ENCODE results near the gene CAPN2. TPM values are rescaled to one million over a fixed set of nuclear protein-coding genes. Genes with fewer than 3 reads are reported as not detected.

Gene CAPN2
- 253 TPM for total RNA-seq
- long read RNA-seq, transcript CAPN2-209 (10 exons, 2,991 nt): major isoform, 6 of 58 reads
- long read RNA-seq, partial matches to known transcripts: 18 of 58 reads
- long read RNA-seq, other reads (novel, unspliced or antisense): 33 of 58 reads

GRCh38 chr1:223712194-223712849, at the start of gene CAPN2:
CAPN2 (plus strand) TSS chr1:223712539; CDS start chr1:223712641, 102 bp downstream.
- Histone ChIP-seq H3K4me3 (peak within 1 kb of the TSS; percentile 88), H3K4me1 (peaks cover 71% of the 10 kb centered on the region), H3K9me3 (no peaks in the 10 kb centered on the region), H3K27me3 (ENCODE audit: low read depth) (no peaks in the 10 kb centered on the region), H3K27ac (peak within 1 kb of the TSS; percentile 100), H3K36me3 (peaks cover 4% of the 10 kb centered on the region)
- TF ChIP-seq CTCF (IDR thresholded peaks at IDR 0.05): peak; percentile 74
- peak; percentile 94 for ATAC-seq
- intact Hi-C loops (cut with DNase I): loop anchor here (5.0 kb wide), 1 partner anchor 35 kb away; no protein-coding TSS in a partner anchor
- DNase-seq: peak; percentile 90

- Histone ChIP-seq H3K4me3 (no peak overlapping the region), H3K27ac (peak overlapping the region; percentile 74)
- intact Hi-C loops (cut with DNase I): no loop called here
Observed at GRCh38 chr1:223662943-223663342, 49.4 kb upstream of the CAPN2 start.

GRCh38 chr1:223664106-223664505, 48.2 kb upstream of the CAPN2 start:
- DNase-seq (no peak), ATAC-seq (peak; percentile 23 to 32)
- no peaks in the 10 kb centered on the region for H3K9me3 ChIP-seq
- H3K4me1 ChIP-seq: peaks cover 4% of the 10 kb centered on the region
- peak overlapping the region; percentile 76 for H3K27ac ChIP-seq
- H3K36me3 ChIP-seq: no peaks in the 10 kb centered on the region
- no peak for TF ChIP-seq CTCF (IDR thresholded peaks at IDR 0.05)
- no peaks in the 10 kb centered on the region for H3K27me3 ChIP-seq (ENCODE audit: low read depth)
- peak overlapping the region; percentile 34 for H3K4me3 ChIP-seq
- intact Hi-C loops (cut with DNase I): no loop called here

More at GRCh38 chr1:223662943-223663342, 49.4 kb upstream of the CAPN2 start:
- Histone ChIP-seq H3K27me3 (ENCODE audit: low read depth) (no peaks in the 10 kb centered on the region), H3K9me3 (no peaks in the 10 kb centered on the region), H3K36me3 (no peaks in the 10 kb centered on the region), H3K4me1 (peaks cover 4% of the 10 kb centered on the region)
- TF ChIP-seq CTCF (IDR thresholded peaks at IDR 0.05): no peak
- peak; percentile 79 to 80 for ATAC-seq
- DNase-seq: no peak

GRCh38 chr1:223665592-223666312, 46.6 kb upstream of the CAPN2 start, which contains the start of gene CAPN8:
CAPN8 (minus strand) TSS chr1:223665701; CDS start chr1:223665646, 55 bp downstream.
- no peaks in the 10 kb centered on the region for H3K9me3 ChIP-seq
- H3K4me1 ChIP-seq: peaks cover 4% of the 10 kb centered on the region
- no peaks in the 10 kb centered on the region for H3K36me3 ChIP-seq
- intact Hi-C loops (cut with DNase I): no loop called here
- no peak for TF ChIP-seq CTCF (IDR thresholded peaks at IDR 0.05)
- no peak for DNase-seq
- H3K27me3 ChIP-seq (ENCODE audit: low read depth): no peaks in the 10 kb centered on the region
- peak; percentile 86 to 88 for ATAC-seq
- H3K27ac ChIP-seq: peak within 1 kb of the TSS; percentile 76
- H3K4me3 ChIP-seq: peak within 1 kb of the TSS; percentile 34

- H3K9me3 ChIP-seq: no peaks in the 10 kb centered on the region
- H3K27ac ChIP-seq: no peak overlapping the region
- no peak overlapping the region for H3K4me3 ChIP-seq
- no peaks in the 10 kb centered on the region for H3K27me3 ChIP-seq (ENCODE audit: low read depth)
- no peak for TF ChIP-seq CTCF (IDR thresholded peaks at IDR 0.05)
- H3K36me3 ChIP-seq: no peaks in the 10 kb centered on the region
- intact Hi-C loops (cut with DNase I): no loop called here
- ATAC-seq: peak in 1 of 2 donors; percentile 50
- H3K4me1 ChIP-seq: peaks cover 4% of the 10 kb centered on the region
- DNase-seq: no peak
Observed at GRCh38 chr1:223667484-223668182, 44.7 kb upstream of the CAPN2 start.

All from lower lobe of right lung (tissue), 2 donors.